NOMO-1 treated with DMSO at 0.1 percent for 48 hours (cell line): ENCODE measurements around the gene MAGI2.

Experiments used
- DNase-seq: peaks from one replicate; lab custom pipeline; 2025; ENCODE audit not compliant: unreplicated experiment; lab: John Stamatoyannopoulos, UW

MAGI2 gene

DNA sequence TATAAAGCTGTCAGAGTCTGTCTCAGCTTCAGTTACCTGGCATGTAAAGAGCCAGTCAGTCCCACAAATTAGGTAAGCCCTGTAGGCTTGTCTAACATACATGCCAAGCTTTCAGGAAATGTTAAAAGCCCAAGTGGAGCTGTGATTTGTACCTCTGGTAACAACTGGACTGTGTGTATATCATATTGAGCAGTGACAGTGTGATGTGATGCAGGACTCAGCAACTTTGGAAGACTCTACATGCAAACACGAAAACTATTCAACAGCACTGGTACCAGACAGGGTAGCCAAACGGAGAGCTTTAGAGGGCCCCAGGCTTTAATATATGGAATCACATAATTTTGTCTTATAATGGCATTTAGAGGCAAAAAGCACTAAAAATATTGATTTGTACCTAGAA is 1066.9 kb downstream of the MAGI2 start:
- DNase-seq: no peak

DNA sequence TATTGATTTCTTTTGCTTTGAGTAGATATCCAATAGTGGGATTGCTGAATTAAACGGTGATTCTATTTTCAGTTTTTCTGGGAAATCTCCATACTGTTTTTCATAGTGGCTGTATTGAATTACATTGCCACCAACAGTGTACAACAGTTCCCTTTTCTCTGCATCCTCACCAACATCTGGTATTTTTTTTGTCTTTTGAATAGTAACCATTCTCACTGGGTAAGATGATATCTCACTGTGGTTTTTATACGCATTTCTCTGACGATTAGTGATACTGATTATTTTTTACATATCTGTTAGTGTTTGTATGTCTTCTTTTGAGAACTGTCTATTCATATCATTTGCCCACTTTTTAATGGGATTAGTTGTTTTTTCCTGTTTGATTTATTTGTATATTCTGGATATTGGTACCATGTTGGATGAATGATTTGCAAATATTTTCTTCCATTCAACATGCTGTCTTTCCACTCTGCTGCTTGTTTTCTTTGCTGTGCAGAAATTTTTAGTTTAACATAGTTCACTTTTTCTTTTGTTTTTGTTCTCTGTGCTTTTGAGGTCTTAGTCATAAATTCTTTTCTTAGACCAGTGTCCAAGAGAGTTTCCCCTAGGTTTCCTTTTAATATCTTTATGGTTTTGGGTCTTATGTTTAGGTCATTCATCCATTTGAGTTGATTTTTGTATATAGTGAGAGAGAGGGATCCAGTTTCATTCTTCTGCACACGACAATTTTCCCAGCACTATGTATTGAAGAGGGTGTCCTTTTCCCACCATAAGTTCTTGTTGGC is 1070.2 kb downstream of the MAGI2 start:
- DNase-seq: no peak

DNA sequence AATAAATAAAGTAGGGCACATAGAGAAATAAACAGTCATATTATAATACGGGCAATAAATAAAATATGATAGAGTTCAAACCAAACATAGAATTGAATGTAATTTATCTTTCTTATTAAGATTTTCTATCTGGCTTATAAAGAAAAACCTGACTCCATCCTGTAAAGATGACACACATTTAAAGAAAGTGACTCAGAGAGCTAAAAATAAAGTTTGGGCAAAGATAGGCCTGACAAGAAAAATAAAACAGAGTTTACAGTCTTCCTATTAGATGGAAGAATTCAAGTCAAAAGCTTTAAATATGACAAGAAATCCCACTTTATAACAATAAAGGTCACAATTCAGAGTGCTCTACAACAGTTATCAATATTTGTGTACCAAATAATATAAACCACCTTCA is 1074.3 kb downstream of the MAGI2 start:
- DNase-seq: no peak

DNA sequence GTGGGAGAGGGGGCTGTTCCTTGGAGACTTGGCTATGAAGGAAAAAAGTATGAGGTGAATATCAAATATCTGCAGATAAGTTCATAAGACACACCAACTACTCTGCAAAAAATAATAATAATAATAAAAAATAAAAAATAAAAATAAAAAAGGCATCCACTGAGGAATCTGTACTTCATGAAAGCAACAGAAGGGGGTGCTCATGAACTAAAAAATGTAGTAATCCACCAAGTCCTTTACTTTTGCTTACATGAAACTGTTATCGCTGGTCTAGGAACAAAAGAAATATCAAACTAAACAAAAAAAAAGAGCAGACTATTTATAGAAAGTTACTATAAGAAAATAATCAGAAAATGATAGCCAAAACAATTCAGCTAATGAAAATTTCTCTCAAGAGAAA is 1075.9 kb downstream of the MAGI2 start:
- DNase-seq: no peak

DNA sequence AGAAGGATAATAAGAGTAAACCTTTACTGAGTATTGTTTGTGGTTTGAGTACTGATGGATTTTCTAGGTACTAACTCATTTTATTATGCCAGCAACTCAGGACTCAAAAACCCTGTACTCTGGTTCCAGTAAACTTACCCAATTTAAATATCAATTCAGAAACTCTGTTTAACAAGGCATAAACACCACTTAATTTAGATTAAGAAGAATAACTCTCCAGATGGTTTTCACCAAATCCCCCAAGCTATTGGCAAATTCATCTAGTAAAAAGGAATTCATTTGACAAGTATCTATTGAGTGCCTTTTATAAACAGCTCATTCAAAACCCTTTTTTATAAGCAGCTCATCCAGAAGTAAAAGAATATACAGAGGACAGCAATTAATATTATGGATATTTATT is 1082.5 kb downstream of the MAGI2 start:
- no peak for DNase-seq

DNA sequence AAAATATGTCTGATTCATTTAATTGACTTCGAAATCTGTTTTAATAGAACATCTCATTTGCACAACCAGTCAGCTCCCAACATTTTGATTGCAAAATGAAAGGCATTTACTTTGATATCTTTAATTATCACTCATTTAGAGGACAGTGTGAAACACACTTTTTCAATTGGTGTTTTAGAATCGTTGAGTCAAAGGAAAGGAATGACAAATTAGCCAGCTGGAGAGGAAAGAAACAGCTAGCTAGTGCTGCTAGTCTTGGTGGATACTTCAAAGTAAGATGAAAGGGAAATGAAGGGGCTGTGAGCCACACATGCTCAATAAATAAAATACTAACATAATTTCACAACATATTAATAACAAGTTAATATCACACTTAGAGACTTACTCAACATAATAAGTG is 1084.7 kb downstream of the MAGI2 start:
- DNase-seq: no peak

DNA sequence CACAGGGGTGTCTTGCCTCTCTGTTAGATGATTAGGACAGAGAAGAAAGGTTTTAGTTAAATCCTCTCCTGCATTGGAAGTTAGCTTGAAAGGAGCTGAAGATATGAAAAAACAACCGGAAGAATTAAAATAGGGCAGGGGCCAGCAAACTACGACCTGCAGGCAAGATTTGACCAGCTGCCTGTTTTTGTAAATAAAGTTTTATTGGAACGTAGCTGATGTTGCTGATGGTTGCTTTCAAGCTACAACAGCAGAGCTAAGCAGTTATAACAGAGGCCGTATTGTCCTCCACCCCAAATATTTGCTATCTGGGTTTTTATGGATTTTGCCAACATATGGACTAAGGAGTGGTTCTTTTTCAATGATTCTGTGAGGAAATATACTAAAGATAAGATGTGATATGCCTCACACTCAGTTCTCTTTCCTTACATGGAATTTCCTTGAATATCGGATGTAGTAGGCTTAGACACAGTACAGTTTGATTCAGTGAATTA is 1086.1 kb downstream of the MAGI2 start:
- DNase-seq: no peak

DNA sequence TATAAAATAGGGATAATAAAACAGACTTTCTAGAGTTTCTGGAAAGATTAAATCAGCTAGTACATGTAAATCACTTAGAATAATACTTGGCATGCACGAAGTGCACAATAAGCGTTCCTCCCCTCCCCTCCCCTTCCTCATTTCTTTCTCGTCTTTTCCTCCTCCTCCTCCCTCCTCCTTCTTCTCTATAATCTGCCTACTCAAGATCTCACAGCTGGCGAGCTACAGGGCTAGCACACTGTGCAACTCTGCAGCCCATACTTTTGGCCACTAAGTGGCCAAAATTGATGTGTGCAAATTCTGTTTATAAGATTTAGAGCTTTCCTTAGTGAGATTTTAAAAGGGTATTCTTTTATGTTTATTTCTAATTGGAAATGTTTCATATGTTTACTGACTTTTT is 1089.6 kb downstream of the MAGI2 start:
- no peak for DNase-seq

DNA sequence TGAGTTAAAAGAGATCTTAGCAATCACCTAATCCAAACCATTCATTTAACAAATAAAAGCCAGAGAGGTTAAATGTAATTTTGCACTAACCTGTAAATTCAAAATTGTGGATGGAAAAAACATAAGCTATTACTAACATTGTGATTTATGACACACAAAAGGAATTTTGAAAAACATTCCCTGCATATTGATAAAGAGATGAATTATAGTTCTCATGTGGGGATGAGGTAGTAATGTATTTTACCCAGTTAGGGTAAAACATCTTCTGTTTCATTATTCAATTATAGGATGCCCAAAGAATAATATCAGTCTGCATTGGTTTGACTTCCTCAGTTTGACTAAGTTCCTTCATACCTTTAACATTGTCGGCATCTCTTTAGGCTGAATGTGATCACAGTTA is 1093.6 kb downstream of the MAGI2 start:
- DNase-seq: no peak

DNA sequence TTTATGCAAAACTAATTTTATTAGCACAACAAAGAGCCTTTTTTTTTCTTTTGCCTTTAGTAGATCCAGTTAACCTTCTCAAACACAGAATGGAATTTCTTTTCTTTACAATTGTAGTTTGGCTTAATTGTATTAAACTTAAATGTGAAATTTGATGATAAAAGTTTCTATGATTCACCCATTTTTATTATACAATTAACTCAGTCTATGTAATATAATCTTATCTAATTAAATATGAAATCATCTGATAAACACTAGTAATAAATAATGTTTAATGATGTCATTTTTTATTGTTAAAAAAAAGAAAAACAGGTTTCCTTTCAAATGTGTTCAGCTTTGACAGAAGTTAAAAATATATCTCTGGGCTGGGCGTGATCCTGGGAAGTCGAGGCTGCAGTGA is 1095.8 kb downstream of the MAGI2 start:
- DNase-seq: no peak

DNA sequence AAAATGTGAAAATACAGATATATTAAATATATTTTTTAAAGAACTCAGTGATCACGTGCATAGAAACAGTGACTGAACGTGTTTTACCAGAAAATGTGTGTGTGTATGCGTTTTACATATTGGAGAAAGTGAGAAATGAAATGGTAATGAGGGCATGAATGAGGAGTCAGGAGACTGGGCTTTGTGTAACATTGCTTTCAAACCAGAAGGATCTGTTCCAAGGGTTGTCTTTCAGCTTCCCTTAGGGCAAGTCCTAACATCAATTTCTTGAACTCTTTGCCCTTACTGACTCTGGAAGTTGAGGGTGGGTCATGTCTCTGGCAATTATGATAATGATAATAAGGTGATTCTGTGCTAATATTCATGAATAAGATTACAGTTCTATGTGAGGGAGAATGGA is 1097.6 kb downstream of the MAGI2 start:
- no peak for DNase-seq

DNA sequence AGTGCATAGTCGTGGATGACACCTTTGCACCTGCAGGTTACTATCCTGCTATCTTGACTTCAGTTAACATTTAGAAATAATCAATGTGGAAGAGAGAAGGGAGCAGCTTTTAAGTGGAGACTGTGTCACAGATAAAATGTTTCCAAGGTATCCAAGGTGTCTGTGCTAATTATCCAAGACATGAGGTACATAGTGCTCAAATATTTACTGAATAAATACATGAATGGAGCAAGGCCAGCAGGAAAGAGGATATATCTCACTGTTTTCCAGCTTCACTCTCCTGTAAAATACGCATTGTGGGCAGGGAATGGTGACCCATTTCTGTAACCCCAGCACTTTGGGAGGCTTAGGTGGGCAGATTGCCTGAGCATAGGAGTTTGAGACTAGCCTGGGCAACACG is 1102.5 kb downstream of the MAGI2 start:
- DNase-seq: no peak

DNA sequence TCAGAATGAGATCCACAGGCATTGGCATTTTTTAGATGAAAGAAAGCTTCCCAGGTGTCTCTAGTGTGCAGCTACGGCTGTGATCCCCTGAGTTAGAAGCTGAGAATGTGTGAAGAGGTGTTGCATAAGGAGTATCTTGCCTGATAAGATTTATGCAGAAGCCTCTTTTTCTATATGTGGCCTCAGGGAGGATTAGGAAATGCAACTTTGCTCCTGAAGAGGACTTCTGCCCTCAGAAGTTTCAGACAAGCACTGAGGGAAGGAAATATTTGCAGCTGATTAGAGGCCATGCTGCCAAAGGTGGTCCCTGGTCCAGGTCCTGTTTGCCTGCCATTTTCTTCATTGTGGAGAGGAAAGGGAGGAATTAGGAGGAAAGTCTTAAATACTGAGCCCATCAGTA is 1103.1 kb downstream of the MAGI2 start:
- DNase-seq: no peak

DNA sequence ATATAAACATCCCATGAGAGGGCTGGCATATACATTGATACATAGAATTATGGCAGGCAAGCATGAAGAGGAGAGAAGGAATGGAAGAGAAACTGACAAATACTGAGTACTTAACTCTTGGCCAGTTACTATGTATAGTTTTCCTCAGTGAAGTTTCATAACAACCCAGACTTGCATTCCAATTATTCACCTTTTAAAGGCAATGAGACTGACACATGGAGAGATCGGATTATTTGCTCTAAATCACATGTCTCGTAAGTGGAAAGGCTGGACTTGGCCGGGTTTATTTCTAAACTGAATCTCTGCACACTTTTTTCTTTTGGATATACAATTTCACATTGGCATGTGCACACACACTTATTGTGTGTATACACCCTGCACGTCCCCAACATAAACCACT is 1106.6 kb downstream of the MAGI2 start:
- DNase-seq: no peak

DNA sequence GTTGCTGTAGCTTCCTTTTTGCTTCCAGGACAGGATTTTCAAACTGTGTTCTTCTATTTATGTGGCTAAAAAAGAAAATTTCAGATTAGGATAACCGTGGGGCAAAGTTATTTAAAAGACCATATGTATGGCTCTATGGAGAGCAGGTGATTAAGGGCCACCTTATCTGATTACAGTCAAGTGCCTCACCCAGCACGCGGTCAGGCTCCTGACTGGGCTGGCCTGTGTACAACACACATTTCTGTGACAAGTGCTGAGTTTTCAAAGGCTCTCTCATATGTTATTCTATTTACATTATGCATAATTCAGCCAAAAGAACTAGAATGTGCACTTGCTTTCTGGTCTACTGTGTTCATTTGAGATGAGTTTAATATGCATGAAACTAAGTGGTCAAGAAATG is 1107.5 kb downstream of the MAGI2 start:
- DNase-seq: no peak

DNA sequence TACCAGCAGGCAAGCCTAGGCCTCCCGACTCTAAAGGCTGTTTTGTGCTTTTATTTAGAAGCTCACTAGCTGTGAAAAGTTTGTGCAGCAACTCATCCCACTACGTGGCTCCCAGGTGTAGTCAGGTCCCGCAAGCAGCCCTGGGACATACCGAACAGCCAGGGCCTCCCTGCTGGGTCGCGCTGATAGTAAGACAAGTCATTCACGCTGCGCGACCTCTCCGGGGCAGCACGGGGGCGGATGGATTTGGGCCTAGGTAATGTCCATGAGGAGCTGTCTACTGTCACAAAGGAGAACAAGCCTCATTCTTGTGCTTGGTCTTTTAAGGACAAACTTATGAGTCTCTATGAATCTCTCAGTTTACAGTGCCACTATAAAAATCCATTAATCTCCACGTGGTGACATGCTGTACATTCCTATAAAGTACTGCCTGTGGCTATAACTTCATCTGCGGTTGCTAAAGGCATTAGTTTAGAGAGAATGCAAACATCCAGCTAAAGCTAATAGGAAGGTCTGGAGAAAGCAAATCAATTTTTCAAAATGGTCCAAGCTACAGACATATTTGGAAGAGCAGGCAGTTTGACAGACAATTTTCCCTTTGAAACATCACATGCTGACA is 1108.1 kb downstream of the MAGI2 start:
- DNase-seq: no peak

DNA sequence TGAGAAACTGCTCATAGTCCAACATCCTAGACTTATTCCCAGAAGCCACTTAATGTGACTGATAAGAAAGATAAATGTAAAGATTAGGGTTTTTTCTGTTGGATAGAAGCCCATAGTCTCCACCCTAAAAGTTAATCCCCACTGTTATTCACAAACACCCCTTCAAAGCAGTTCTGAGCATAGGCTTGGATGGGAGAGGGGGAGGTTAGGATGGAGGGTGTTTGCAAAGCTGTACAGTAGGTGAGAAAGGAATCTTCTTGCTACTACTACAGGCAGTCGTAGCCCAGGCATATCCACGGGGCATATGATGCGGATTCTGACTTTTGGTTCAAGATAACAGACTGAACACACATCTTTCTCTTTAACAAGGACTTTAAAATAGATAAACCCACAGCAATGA is 1119.0 kb downstream of the MAGI2 start:
- DNase-seq: no peak

DNA sequence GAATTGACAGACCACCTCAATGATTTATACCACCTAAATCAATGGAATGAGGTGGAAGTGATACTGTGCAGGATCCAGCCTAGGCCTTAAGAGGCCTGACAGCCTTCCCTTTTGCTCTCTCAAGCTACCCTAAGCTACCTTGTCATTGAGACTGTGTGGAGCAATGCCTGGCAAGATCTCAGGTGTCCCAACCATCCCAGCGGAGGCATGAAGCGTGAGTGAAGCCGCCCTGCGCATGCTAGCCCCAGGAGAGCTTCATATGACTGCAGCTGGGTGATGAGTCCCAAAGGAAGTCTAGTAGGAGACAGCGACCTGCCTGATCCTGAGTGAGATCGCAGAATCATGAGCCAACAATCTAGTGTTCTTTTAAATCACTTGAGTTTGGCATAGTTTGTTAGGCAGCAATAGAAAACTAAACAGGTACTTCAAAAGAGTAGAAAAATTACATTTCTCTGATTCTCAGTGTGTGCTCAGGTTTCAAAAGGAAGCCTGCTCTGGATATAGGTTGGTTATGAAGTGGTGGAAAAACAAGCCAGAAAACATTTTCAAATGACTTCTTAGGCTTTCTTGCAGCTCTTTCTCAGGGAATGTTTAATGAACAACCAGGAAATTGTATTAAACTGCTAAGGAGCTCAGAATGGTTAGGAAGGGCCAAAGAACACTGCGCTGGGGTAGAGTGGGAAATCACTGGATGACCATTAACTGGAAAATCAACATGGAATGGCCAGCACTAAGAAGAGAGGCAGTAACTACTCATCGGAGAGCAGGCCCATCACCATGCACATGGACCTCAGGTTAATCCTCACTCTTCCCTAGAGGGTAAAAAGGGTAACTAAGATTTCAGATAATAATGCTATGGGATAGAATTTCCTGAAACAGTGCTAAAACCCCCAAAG is 1119.7 kb downstream of the MAGI2 start:
- DNase-seq: no peak

DNA sequence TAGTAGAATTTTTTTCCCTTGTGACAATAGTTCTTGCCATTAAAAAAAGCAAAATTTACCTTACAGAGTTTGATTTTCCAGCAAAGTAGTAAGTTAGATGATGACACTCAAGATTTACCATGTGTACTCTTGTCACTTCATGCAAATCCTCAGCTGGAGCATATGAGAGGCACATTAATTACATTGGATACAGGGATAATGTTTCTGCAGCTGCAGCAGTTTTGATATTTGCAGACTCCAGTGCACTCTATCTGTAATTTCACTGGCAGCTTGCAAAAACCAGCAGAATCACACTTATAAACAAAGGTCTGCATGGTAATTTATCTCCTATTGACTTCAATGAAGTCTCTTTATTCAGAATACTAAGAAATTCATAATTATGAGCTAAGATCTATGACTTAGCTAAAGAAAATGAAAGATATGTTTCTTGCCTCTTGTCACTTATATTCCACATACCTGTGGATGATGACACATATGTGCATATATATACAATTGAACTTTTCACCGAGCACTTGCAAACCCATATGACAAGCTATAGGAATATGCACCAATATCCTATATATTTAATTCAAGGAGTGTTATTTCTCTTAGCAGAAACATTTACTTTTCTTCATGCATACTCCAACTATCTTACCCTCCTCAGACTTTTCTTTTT is 1124.3 kb downstream of the MAGI2 start:
- DNase-seq: no peak

DNA sequence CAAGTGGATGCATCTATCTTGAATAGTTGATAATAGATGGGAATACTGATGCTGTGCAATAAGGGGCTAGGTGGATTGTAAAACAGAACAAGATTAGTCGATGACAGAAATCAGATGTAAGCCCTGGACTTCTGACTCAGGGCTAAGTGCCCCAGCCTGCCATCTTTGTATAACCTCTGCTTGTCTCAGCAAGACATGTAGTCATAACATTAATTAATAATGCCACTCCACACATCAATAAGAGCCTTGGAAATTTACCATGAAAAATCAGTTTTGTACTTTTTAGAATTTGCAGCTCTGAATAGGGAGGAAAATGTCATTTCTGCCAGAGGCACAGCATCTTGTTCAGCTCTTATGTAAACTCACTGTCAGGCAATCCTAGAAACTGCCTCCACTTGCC is 1125.7 kb downstream of the MAGI2 start:
- no peak for DNase-seq

DNA sequence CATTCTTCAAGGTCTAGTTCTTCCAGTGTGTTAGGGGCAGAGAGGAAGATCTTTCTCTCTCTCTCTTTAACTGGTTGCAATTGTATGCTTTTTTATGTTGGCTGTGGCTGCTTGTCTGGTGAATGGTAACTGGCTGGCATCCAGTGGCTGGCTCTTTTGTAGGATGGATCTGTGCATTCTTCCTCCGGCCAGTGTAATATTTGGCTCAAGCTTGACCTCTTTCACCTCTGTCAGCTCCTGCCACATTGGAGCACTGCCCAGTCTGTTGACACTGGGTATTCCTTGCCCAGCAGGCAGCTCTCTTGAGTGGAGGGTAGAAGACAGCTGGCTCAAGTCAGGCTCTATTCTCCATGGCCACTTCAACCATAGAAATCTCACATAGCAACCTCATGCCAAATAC is 1126.6 kb downstream of the MAGI2 start:
- DNase-seq: no peak
